PC-3 (cell line): Measurements from ENCODE around the gene MPG. TPM values are rescaled to one million over a fixed set of nuclear protein-coding genes. Genes with fewer than 3 reads are reported as not detected.

Source experiments
- ATAC-seq: fragments of 200-7000 bp; cut with Tn5 transposase; 2 replicates; pipeline ENCODE4 v1.9.1; 2020; ENCODE audit warnings: mild to moderate bottlenecking, moderate library complexity
- BruUV-seq: library from RNA; stranded (reverse); fragments of 400-500 nt; replicated peaks from 2 replicates; lab custom pipeline; 2021; lab: Mats Ljungman, UMichigan
- CTCF ChIA-PET: fragments of 300-600 bp; sonication (Branson Sonifier 250); formaldehyde crosslinking; loops from one replicate; lab custom pipeline; 2022; ENCODE audit warnings: antibody characterized with exemption; lab: Charles Lee
- POLR2A ChIA-PET: fragments of 300-600 bp; sonication (Branson Sonifier 250); formaldehyde crosslinking; loops from one replicate; lab custom pipeline; 2022; ENCODE audit warnings: antibody characterized with exemption; ENCODE audit not compliant: unreplicated experiment; lab: Charles Lee
- DNase-seq: peaks from one replicate; pipeline ENCODE4 v3.0.0-alpha.2; 2015
- H2AFZ ChIP-seq: fragments of 300-600 bp; sonication (generic); 2 replicates; pipeline ENCODE4 v1.6.0; 2016; ENCODE audit warnings: antibody characterized with exemption, low read length
- H3F3A ChIP-seq: fragments of 300-600 bp; sonication (generic); one replicate; pipeline ENCODE4 v1.6.0; 2017; ENCODE audit warnings: antibody characterized with exemption, low read length, control low read depth, mild to moderate bottlenecking; ENCODE audit not compliant: unreplicated experiment
- H3K27ac ChIP-seq: fragments of 300-600 bp; sonication (generic); 2 replicates; pipeline ENCODE4 v1.5.1; 2016; ENCODE audit warnings: mild to moderate bottlenecking, low read length
- H3K27me3 ChIP-seq: fragments of 300-600 bp; sonication (generic); 2 replicates; pipeline ENCODE4 v1.6.1; 2016; ENCODE audit warnings: low read length, mixed read lengths
- H3K36me3 ChIP-seq: fragments of 300-600 bp; sonication (generic); 2 replicates; pipeline ENCODE4 v1.6.1; 2016; ENCODE audit warnings: low read depth, mixed run types, low read length, mixed read lengths
- H3K4me1 ChIP-seq: fragments of 300-600 bp; sonication (generic); 2 replicates; pipeline ENCODE4 v1.5.1; 2016; ENCODE audit warnings: low read length; ENCODE audit not compliant: insufficient read depth
- H3K4me2 ChIP-seq: fragments of 300-600 bp; sonication (generic); 2 replicates; pipeline ENCODE4 v1.6.0; 2016; ENCODE audit warnings: low read length
- H3K4me3 ChIP-seq: fragments of 300-600 bp; sonication (generic); 2 replicates; pipeline ENCODE4 v1.5.1; 2016; ENCODE audit warnings: mild to moderate bottlenecking, low read length, mixed read lengths
- H3K79me2 ChIP-seq: fragments of 300-600 bp; sonication (generic); 2 replicates; pipeline ENCODE4 v1.6.1; 2017; ENCODE audit warnings: low read length, mixed read lengths
- H3K9ac ChIP-seq: fragments of 300-600 bp; sonication (generic); 2 replicates; pipeline ENCODE4 v1.6.0; 2016; ENCODE audit warnings: mild to moderate bottlenecking, low read length
- H3K9me2 ChIP-seq: fragments of 300-600 bp; sonication (generic); replicated peaks from 2 replicates; pipeline ENCODE4 v1.6.1; 2016; ENCODE audit warnings: mixed run types, low read length, mixed read lengths
- H3K9me3 ChIP-seq: fragments of 300-600 bp; sonication (generic); 2 replicates; pipeline ENCODE4 v1.6.1; 2016; ENCODE audit warnings: low read length, mixed read lengths
- H4K20me1 ChIP-seq: fragments of 300-600 bp; sonication (generic); 2 replicates; pipeline ENCODE4 v1.6.1; 2016; ENCODE audit warnings: low read length, mixed read lengths
- EZH2 ChIP-seq: fragments of 300-600 bp; sonication (generic); IDR thresholded peaks from one replicate; pipeline ENCODE4 v1.6.1; 2017; ENCODE audit warnings: antibody characterized with exemption, mild to moderate bottlenecking, low read length; ENCODE audit not compliant: unreplicated experiment
- EZH2phosphoT487 ChIP-seq: fragments of 300-600 bp; sonication (generic); IDR thresholded peaks from 2 replicates; pipeline ENCODE4 v1.6.1; 2018; ENCODE audit warnings: mild to moderate bottlenecking, antibody characterized with exemption, low read length, borderline replicate concordance
- intact Hi-C: fragments of 100-400 bp; cut with micrococcal nuclease; formaldehyde crosslinking; loops from 2 replicates; pipeline ENCODE4 v1.9.0; 2023
- total RNA-seq: library from RNA; depleted of rRNA; stranded (reverse); fragments of >200 nt; gene quantifications from 2 replicates; pipeline ENCODE4 v1.2.3, GENCODE V29; 2014
- TF ChIP-seq, protein P1 (sequence below): fragments of 300-600 bp; sonication (generic); conservative IDR thresholded peaks from 2 replicates; pipeline ENCODE4 v1.5.1; 2017; ENCODE audit warnings: antibody characterized with exemption, low read depth, mild to moderate bottlenecking, low read length

MPG gene
- total RNA-seq, 1 experiment from 2014 or later = 147 TPM

DNA sequence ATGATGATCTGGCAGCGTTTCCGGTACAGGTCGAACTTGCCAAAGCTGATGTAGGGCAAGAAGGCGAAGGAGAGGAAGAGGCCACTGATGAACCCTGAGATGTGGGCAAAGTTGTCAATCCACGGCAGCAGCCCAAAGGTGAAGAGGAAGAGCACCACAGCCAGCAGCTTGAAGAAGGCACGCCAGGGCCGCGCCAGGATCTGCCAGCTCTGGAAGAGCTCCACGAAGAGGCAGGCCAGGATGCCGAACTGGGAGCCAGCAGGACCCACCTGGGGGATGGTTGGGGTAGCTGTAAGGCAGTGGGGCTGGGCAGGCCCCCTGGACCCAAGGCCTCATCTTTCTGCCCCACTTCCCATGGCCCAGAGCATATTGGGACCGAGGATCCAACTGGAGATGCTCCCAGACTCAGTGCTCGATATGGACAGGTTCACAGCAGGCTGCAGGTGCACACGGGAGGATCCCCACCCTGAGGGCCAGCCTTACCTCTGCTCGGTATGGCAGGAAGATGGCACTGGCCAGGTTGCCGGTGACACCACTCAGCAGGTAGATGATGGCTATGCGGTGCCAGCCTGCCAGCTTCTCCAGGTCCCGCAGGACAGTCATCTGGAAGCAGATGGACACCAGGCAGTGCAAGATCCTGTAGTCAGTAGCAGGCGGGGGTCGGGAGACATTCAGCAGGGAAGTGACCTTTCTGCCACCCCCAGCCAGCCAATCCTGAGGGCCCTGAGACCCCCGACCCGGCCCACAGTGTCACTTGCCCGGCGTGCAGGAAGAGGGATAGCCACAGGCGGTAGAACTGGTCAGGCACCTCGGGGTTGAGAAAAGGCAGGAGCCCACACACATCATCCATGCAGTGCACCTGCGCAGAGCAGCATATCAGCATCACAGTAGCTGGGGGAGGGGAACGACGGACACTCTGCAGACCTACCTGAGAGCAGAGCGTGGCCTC lies 19.3 kb upstream of the MPG start:
- H3K4me3 ChIP-seq = no peak overlapping the region
- DNase-seq (no peak), ATAC-seq (no peak)
- H2AFZ ChIP-seq = no peak overlapping the region
- H3K79me2 ChIP-seq = peaks cover 15% of the 10 kb centered on the region
- no peak overlapping the region for H3K9ac ChIP-seq
- TF ChIP-seq, protein P1, sequence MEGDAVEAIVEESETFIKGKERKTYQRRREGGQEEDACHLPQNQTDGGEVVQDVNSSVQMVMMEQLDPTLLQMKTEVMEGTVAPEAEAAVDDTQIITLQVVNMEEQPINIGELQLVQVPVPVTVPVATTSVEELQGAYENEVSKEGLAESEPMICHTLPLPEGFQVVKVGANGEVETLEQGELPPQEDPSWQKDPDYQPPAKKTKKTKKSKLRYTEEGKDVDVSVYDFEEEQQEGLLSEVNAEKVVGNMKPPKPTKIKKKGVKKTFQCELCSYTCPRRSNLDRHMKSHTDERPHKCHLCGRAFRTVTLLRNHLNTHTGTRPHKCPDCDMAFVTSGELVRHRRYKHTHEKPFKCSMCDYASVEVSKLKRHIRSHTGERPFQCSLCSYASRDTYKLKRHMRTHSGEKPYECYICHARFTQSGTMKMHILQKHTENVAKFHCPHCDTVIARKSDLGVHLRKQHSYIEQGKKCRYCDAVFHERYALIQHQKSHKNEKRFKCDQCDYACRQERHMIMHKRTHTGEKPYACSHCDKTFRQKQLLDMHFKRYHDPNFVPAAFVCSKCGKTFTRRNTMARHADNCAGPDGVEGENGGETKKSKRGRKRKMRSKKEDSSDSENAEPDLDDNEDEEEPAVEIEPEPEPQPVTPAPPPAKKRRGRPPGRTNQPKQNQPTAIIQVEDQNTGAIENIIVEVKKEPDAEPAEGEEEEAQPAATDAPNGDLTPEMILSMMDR = no peak
- no peak for TF ChIP-seq EZH2
- no peak for TF ChIP-seq EZH2phosphoT487
- H3K27me3 ChIP-seq = no peaks in the 10 kb centered on the region
- H3F3A ChIP-seq = no peaks in the 10 kb centered on the region
- no TSS peak for BruUV-seq
- H3K9me3 ChIP-seq = no peaks in the 10 kb centered on the region
- ChIA-PET CTCF (no interaction called here), POLR2A (no interaction called here)
- no peaks in the 10 kb centered on the region for H4K20me1 ChIP-seq
- no peaks in the 10 kb centered on the region for H3K4me1 ChIP-seq
- H3K9me2 ChIP-seq = no peaks in the 10 kb centered on the region
- intact Hi-C loops = no loop called here
- H3K4me2 ChIP-seq = no peak overlapping the region
- H3K27ac ChIP-seq = no peak overlapping the region
- H3K36me3 ChIP-seq = no peaks in the 10 kb centered on the region; the same call in 1 of the 2 replicates

DNA sequence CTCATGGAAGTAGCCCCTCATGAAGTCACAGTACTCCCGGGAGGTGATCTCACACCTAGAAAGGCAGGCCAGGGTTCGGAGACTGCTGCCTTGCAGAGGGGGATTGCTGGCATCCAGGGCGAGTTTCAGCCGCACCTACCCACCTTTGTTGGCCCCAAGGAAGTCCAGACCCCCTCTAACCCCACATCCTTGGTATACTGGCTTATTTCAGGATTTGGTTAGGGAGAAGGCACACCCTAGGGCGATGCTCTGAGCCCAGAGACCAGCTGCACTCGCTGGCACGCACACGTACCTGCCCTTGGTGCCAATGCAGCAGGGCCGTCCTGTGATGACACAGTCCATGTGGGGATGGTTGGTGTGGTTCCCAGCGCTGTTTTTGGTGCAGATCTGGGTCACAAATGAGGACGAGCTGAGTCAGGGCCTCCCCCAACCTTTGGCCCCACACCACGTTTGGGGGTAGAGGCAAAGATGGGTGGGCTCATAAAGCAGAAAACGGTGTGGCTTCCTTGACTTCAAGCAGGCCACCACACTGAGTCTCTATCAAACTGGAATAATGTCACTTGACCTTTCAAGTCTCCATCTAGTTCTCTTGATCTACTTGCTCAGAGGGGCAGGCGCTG lies 18.5 kb upstream of the MPG start:
- intact Hi-C loops = no loop called here
- POLR2A ChIA-PET = no interaction called here
- DNase-seq = no peak
- H3K9me2 ChIP-seq = no peaks in the 10 kb centered on the region
- BruUV-seq = no TSS peak
- H3K9me3 ChIP-seq = no peaks in the 10 kb centered on the region
- no peak overlapping the region for H3K4me2 ChIP-seq
- H3K9ac ChIP-seq = no peak overlapping the region
- H3K79me2 ChIP-seq = 0 out of 2 replicates have a peak, but pooled peaks cover 7% of the 10 kb centered on the region
- no peak overlapping the region for H3K27ac ChIP-seq
- H3F3A ChIP-seq = no peaks in the 10 kb centered on the region
- no peak for TF ChIP-seq EZH2
- TF ChIP-seq EZH2phosphoT487 = no peak
- TF ChIP-seq, protein P1 = no peak
- H3K4me1 ChIP-seq = no peaks in the 10 kb centered on the region
- no peaks in the 10 kb centered on the region for H3K27me3 ChIP-seq
- no peak overlapping the region for H2AFZ ChIP-seq
- no peak overlapping the region for H3K4me3 ChIP-seq
- CTCF ChIA-PET = no interaction called here
- no peak for ATAC-seq
- no peaks in the 10 kb centered on the region; the same call in 1 of the 2 replicates for H3K36me3 ChIP-seq
- no peaks in the 10 kb centered on the region for H4K20me1 ChIP-seq
